ENCODE data around the gene BBS4.

Gene BBS4

DNA sequence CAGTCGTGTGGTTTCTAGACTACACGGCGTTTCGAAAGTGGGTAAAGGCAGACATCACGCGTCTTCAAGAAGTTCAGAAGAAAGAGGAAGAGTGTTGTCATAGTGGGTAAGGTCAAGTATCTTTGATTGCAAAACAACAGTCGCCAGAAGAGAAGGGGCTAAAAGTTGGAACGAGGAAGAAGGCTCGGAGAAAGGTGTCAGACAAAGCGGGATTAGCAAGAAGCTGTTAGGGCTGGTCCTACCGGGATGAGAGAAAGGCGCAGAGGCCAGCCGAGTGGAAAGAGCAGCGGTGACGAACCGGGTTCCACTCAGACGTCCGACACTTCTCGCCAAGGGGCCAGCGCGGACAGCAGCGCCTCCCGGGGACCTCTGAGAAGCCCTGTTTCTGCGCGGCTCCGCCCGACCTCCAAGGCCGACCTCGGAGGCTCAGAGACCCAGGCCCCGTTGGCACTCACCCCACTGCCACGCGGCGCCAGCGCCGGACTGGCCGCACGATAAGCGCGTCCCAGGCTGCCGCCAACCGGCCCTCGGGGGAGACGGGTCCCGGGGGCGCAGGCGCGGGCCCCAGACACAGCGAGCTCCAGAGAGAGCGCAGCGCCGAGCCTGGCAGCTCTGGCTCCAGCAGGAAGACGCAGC lies 97.1 kb downstream of the BBS4 start:
- H3K4me3 ChIP-seq (ENCODE audit: severe bottlenecking) = peak overlapping the region; percentile 97
- DNase-seq (ENCODE audit: low spot score) (peak; percentile 77), ATAC-seq (ENCODE audit: low read depth) (peak; percentile 59)
- peaks cover 25% of the 10 kb centered on the region for H3K36me3 ChIP-seq (ENCODE audit: low read depth)
- H3K27ac ChIP-seq (ENCODE audit: poor library complexity, severe bottlenecking) = peak overlapping the region; percentile 19
- H3K9me3 ChIP-seq (ENCODE audit: severe bottlenecking) = no peaks in the 10 kb centered on the region
- TF ChIP-seq, protein P1, sequence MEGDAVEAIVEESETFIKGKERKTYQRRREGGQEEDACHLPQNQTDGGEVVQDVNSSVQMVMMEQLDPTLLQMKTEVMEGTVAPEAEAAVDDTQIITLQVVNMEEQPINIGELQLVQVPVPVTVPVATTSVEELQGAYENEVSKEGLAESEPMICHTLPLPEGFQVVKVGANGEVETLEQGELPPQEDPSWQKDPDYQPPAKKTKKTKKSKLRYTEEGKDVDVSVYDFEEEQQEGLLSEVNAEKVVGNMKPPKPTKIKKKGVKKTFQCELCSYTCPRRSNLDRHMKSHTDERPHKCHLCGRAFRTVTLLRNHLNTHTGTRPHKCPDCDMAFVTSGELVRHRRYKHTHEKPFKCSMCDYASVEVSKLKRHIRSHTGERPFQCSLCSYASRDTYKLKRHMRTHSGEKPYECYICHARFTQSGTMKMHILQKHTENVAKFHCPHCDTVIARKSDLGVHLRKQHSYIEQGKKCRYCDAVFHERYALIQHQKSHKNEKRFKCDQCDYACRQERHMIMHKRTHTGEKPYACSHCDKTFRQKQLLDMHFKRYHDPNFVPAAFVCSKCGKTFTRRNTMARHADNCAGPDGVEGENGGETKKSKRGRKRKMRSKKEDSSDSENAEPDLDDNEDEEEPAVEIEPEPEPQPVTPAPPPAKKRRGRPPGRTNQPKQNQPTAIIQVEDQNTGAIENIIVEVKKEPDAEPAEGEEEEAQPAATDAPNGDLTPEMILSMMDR (IDR thresholded peaks at IDR 0.05; ENCODE audit: poor library complexity, severe bottlenecking) = no peak
- no peaks in the 10 kb centered on the region for H3K27me3 ChIP-seq (ENCODE audit: insufficient read depth, poor library complexity, severe bottlenecking)
- H3K4me1 ChIP-seq (ENCODE audit: insufficient read depth, poor library complexity, severe bottlenecking) = no peaks in the 10 kb centered on the region

DNA sequence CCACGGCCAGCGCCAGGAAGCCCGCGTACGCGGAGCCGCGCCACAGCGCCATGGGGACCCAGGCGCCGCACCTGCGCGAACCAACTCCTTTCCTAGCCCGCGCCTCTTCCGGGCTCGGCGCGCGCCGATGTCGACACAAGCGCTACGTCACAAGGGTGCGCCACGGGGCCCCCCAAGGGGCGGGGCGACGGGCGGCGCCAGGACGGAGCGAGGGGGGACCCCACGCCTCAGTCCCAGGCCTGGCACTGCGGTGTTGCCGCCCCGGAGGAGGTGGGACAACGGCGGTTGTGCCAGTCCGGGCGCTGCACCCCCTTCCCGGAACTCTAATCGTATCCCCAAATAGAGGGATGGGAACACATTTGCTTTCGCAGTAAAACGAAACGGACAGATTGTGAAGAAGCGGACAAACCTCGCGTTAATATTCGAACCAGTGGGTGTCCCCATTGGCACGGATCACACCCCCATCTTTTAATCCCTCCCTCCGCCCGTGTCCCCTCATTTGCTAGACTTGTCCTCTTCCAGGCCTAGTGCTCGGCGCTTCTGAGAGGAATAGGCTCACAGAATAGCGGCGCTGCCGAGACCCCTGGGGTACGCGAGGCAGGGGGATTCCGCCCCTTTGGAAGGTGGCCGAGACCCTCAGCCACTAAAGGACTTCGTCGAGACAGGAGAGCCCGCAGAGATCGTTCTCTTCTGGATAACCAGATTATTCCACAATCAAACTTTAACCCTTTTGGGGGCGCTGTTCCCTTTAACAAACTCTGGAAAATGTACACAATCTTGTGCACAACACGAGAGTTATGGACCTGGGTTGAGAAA lies 97.8 kb downstream of the BBS4 start, which contains the start of gene ADPGK:
TSS of gene ADPGK (minus strand) at position 119 of the 816 bp plus-strand sequence. CDS start at position 52, 67 bp downstream.
- Histone ChIP-seq H3K9me3 (ENCODE audit: severe bottlenecking) (no peaks in the 10 kb centered on the region), H3K36me3 (ENCODE audit: low read depth) (peaks cover 23% of the 10 kb centered on the region), H3K27me3 (ENCODE audit: insufficient read depth, poor library complexity, severe bottlenecking) (no peaks in the 10 kb centered on the region), H3K4me3 (ENCODE audit: severe bottlenecking) (peak within 1 kb of the TSS; percentile 97), H3K4me1 (ENCODE audit: insufficient read depth, poor library complexity, severe bottlenecking) (no peaks in the 10 kb centered on the region), H3K27ac (ENCODE audit: poor library complexity, severe bottlenecking) (peak within 1 kb of the TSS; percentile 19)
- peak; percentile 89 for DNase-seq (ENCODE audit: low spot score)
- TF ChIP-seq, protein P1 (IDR thresholded peaks at IDR 0.05; ENCODE audit: poor library complexity, severe bottlenecking) = peak; percentile 67
- peak; percentile 87 for ATAC-seq (ENCODE audit: low read depth)

DNA sequence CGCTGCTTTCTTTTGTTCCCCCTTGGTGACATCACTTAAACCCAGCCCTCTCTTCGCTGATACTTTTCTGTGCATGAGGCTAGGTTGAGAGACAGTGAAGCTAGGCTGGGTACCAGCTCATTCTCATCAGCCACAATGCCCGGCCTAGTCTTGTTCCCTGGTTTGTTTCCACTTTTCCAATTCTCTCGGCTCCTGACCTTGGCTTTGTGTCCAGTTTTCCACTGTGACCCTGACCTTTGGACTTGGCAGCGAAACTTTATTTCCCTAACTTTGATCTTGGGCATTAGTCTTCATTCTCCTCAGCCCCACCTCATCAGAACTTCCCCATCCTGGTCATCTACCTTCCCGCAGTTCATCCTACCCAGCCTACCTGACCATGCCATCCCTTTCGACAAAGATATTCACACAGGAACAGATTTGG lies 98.5 kb downstream of the BBS4 start:
- H3K36me3 ChIP-seq (ENCODE audit: low read depth) = peaks cover 23% of the 10 kb centered on the region
- ATAC-seq (ENCODE audit: low read depth) (no peak), DNase-seq (ENCODE audit: low spot score) (no peak)
- TF ChIP-seq, protein P1 (IDR thresholded peaks at IDR 0.05; ENCODE audit: poor library complexity, severe bottlenecking) = peak; percentile 32
- no peaks in the 10 kb centered on the region for H3K27me3 ChIP-seq (ENCODE audit: insufficient read depth, poor library complexity, severe bottlenecking)
- H3K9me3 ChIP-seq (ENCODE audit: severe bottlenecking) = no peaks in the 10 kb centered on the region
- H3K27ac ChIP-seq (ENCODE audit: poor library complexity, severe bottlenecking) = peak overlapping the region; percentile 19
- H3K4me3 ChIP-seq (ENCODE audit: severe bottlenecking) = peak overlapping the region; percentile 97
- no peaks in the 10 kb centered on the region for H3K4me1 ChIP-seq (ENCODE audit: insufficient read depth, poor library complexity, severe bottlenecking)

DNA sequence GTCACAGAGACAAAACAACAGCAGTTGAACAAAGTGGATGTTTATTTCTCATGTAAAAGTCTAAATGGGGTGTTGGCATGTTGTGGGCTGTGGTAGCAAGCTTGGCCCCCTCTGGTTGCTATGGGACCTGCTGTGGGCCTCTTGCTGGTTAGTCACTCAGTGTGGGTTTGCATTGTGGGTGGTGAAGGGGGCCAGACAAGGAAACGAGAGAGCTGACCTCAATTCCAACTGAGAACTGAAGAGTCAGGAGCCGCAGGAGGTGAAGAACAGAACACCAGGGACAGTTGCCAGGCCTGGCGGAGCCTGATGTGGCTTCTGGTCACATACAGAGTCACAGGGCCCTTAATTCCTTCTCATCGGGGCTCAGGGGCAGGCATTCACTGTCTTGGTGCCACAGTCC lies 99.4 kb downstream of the BBS4 start:
- H3K4me1 ChIP-seq (ENCODE audit: insufficient read depth, poor library complexity, severe bottlenecking) = no peaks in the 10 kb centered on the region
- peaks cover 14% of the 10 kb centered on the region; the same call in 1 of the 2 replicates for H3K36me3 ChIP-seq (ENCODE audit: low read depth)
- H3K9me3 ChIP-seq (ENCODE audit: severe bottlenecking) = no peaks in the 10 kb centered on the region
- no peaks in the 10 kb centered on the region for H3K27me3 ChIP-seq (ENCODE audit: insufficient read depth, poor library complexity, severe bottlenecking)
- no peak overlapping the region for H3K4me3 ChIP-seq (ENCODE audit: severe bottlenecking)
- DNase-seq (ENCODE audit: low spot score) (no peak), ATAC-seq (ENCODE audit: low read depth) (no peak)
- TF ChIP-seq, protein P1 (IDR thresholded peaks at IDR 0.05; ENCODE audit: poor library complexity, severe bottlenecking) = no peak
- H3K27ac ChIP-seq (ENCODE audit: poor library complexity, severe bottlenecking) = no peak overlapping the region
